Measurements from ENCODE around the gene FETUB. TPM values are rescaled to one million over a fixed set of nuclear protein-coding genes. Genes with fewer than 3 reads are reported as not detected.

FETUB gene
- total and polyA plus RNA-seq, 2 of the 4 experiments (the other 2 are of a cell fraction), result not detected

DNA sequence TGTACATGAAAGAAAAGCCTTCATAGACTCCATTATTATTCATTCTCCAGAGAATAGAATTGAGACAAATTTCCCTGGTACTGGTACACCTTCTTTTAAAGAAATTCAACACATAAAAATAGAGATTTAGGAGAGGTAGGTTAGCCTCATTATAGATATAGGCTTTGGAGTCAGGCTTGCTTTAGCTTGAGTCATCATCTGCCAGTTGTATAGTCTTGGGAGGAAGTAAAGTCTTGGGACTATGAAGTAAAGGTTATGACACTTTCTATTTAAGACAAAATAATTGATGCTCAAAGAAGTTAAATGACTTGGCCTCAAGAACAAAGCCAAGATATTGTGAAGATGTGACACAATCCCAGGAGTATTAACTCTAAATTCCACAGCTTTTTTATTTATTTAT lies 30.0 kb downstream of the FETUB start:
- no TSS peak for BruUV-seq (replicated peaks)
- H3K56ac ChIP-seq (ENCODE audit: extremely low read depth, insufficient read depth, low read length), result no peak overlapping the region
- ChIA-PET POLR2A (ENCODE audit: unreplicated experiment) (no interaction called here), CTCF (interaction anchor here (0.6 kb wide), 1 partner anchor 29 kb away, joined by 4 read pairs; no protein-coding TSS in a partner anchor)
- H3K14ac ChIP-seq (replicated peaks; ENCODE audit: low read depth, low read length), result no peak overlapping the region
- no peaks in the 10 kb centered on the region for H3K9me3 ChIP-seq (ENCODE audit: control insufficient read depth, insufficient read depth, low read length)
- dilution Hi-C loops (cut with HindIII; ENCODE audit: low sequenced_read_pairs, unreplicated experiment) (no loop called here), in situ Hi-C loops (cut with MboI; ENCODE audit: low sequenced_read_pairs) (no loop called here), intact Hi-C loops (cut with micrococcal nuclease) (no loop called here)
- H4K5ac ChIP-seq (ENCODE audit: low read depth, low read length), result no peak overlapping the region
- no peaks in the 10 kb centered on the region for H4K20me1 ChIP-seq (ENCODE audit: insufficient read depth, low read length)
- no peak overlapping the region for H2AK9ac ChIP-seq (replicated peaks; ENCODE audit: low read depth, low read length, poor library complexity)
- no peak overlapping the region for H2BK5ac ChIP-seq (ENCODE audit: low read depth, low read length, poor library complexity, severe bottlenecking)
- H4K91ac ChIP-seq (ENCODE audit: insufficient read depth, low read depth, low read length), result no peak overlapping the region
- no peak overlapping the region for H2AK5ac ChIP-seq (ENCODE audit: low read depth, low read length)
- H3K27me3 ChIP-seq (ENCODE audit: control insufficient read depth, insufficient read depth, low read length), result peaks cover 15% of the 10 kb centered on the region; the same call in 1 of the 2 replicates
- H3K4ac ChIP-seq (ENCODE audit: low read depth, low read length), result no peak overlapping the region
- H4K8ac ChIP-seq (ENCODE audit: low read depth in 2 of 2, low read length in 2 of 2), result no peak overlapping the region
- no peak overlapping the region for H3K4me3 ChIP-seq (ENCODE audit: insufficient read depth, low read depth, low read length)
- no peak for DNase-seq
- no peak for ATAC-seq (ENCODE audit: low read depth)
- H3K79me1 ChIP-seq (ENCODE audit: low read depth in 1 of 2, low read length in 2 of 2), result no peaks in the 10 kb centered on the region
- H3K23ac ChIP-seq (ENCODE audit: low read depth, low read length), result no peak overlapping the region
- H3K27ac ChIP-seq (ENCODE audit: insufficient read depth, low read length), result no peak overlapping the region
- H3K36me3 ChIP-seq (ENCODE audit: control insufficient read depth, insufficient read depth, low read length), result no peaks in the 10 kb centered on the region
- no peak overlapping the region for H2AFZ ChIP-seq (replicated peaks; ENCODE audit: low read length, poor library complexity)
- no peaks in the 10 kb centered on the region for H3K9me1 ChIP-seq (ENCODE audit: insufficient read depth, low read length)
- no peak overlapping the region for H2BK15ac ChIP-seq (ENCODE audit: low read depth, low read length)
- H3K4me2 ChIP-seq (ENCODE audit: low read depth, low read length), result no peak overlapping the region
- no peak overlapping the region for H2BK20ac ChIP-seq (ENCODE audit: low read depth, low read length)
- no peak overlapping the region for H3K18ac ChIP-seq (ENCODE audit: low read depth, low read length)
- no peak overlapping the region for H3K9ac ChIP-seq (ENCODE audit: low read depth, low read length)
- no peaks in the 10 kb centered on the region for H3K4me1 ChIP-seq (ENCODE audit: control insufficient read depth, insufficient read depth, low read length)
- TF ChIP-seq, protein P1, sequence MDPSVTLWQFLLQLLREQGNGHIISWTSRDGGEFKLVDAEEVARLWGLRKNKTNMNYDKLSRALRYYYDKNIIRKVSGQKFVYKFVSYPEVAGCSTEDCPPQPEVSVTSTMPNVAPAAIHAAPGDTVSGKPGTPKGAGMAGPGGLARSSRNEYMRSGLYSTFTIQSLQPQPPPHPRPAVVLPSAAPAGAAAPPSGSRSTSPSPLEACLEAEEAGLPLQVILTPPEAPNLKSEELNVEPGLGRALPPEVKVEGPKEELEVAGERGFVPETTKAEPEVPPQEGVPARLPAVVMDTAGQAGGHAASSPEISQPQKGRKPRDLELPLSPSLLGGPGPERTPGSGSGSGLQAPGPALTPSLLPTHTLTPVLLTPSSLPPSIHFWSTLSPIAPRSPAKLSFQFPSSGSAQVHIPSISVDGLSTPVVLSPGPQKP (IDR thresholded peaks at IDR 0.05; ENCODE audit: borderline replicate concordance, low read depth, low read length), result no peak
- TF ChIP-seq BHLHE40 (IDR thresholded peaks at IDR 0.05; ENCODE audit: low read depth, low read length) (no peak), POLR2A (IDR thresholded peaks at IDR 0.05; ENCODE audit: low read depth, low read length) (no peak), RCOR1 (IDR thresholded peaks at IDR 0.05; ENCODE audit: insufficient replicate concordance, low read length) (no peak)
- TF ChIP-seq, protein P2, sequence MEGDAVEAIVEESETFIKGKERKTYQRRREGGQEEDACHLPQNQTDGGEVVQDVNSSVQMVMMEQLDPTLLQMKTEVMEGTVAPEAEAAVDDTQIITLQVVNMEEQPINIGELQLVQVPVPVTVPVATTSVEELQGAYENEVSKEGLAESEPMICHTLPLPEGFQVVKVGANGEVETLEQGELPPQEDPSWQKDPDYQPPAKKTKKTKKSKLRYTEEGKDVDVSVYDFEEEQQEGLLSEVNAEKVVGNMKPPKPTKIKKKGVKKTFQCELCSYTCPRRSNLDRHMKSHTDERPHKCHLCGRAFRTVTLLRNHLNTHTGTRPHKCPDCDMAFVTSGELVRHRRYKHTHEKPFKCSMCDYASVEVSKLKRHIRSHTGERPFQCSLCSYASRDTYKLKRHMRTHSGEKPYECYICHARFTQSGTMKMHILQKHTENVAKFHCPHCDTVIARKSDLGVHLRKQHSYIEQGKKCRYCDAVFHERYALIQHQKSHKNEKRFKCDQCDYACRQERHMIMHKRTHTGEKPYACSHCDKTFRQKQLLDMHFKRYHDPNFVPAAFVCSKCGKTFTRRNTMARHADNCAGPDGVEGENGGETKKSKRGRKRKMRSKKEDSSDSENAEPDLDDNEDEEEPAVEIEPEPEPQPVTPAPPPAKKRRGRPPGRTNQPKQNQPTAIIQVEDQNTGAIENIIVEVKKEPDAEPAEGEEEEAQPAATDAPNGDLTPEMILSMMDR (conservative IDR thresholded peaks at IDR 0.05; ENCODE audit: low read depth, low read length), result no peak
- no peak overlapping the region for H2BK120ac ChIP-seq (ENCODE audit: low read depth, low read length)

Data from IMR-90 (cell line).